HEK293 (cell line): ENCODE measurements around the gene COL1A2.

Experiments used
- CTCF ChIA-PET: fragments of 350-600 bp; formaldehyde crosslinking; extraction: SDS; loops from one replicate; lab custom pipeline; 2021; ENCODE audit warnings: antibody characterized with exemption; lab: Yijun Ruan, JAX
- POLR2A ChIA-PET: fragments of 300-600 bp; formaldehyde crosslinking; extraction: SDS; loops from one replicate; lab custom pipeline; 2020; ENCODE audit warnings: antibody characterized with exemption, inconsistent platforms; lab: Yijun Ruan, JAX
- H3K27ac ChIP-seq: fragments of 200-500 bp; sonication (Bioruptor generic); 2 replicates; pipeline ENCODE4 v1.5.1; 2014; ENCODE audit warnings: low read depth, low read length, control low read depth, inconsistent platforms; ENCODE audit errors: extremely low read depth
- H3K36me3 ChIP-seq, 2 experiments: fragments of 200-500 bp in 1 of 2; sonication (Bioruptor generic) in 1 of 2; 1 replicate in 1 of 2; 2 replicates in 1 of 2; pipeline ENCODE4 v1.5.1; 2014 to 2017; ENCODE audit warnings: inconsistent platforms in 2 of 2, low read length in 2 of 2; ENCODE audit not compliant: control insufficient read depth in 2 of 2, insufficient read depth in 1 of 2
- H3K4me1 ChIP-seq: fragments of 200-500 bp; sonication (Bioruptor generic); 2 replicates; pipeline ENCODE4 v1.5.1; 2014; ENCODE audit warnings: mild to moderate bottlenecking, low read length, inconsistent platforms; ENCODE audit not compliant: control insufficient read depth, insufficient read depth
- H3K4me3 ChIP-seq: 2 replicates; pipeline ENCODE4 v1.5.1; 2011; ENCODE audit warnings: low read depth, mild to moderate bottlenecking, control low read depth, low read length, moderate library complexity
- H3K9me3 ChIP-seq: fragments of 200-500 bp; sonication (Bioruptor generic); 2 replicates; pipeline ENCODE4 v1.5.1; 2014; ENCODE audit warnings: low read depth, low read length, inconsistent platforms; ENCODE audit not compliant: control insufficient read depth, insufficient read depth
- FEZF1 ChIP-seq: fragments of 450-650 bp; formaldehyde crosslinking; IDR thresholded peaks from 2 replicates; pipeline ENCODE4 v1.5.1; 2016; ENCODE audit warnings: missing biosample characterization, missing genetic modification characterization
- GLIS2 ChIP-seq: fragments of 450-650 bp; formaldehyde crosslinking; IDR thresholded peaks from 2 replicates; pipeline ENCODE4 v1.5.1; 2016; ENCODE audit warnings: missing biosample characterization, missing genetic modification characterization
- HOXA7 ChIP-seq: sonication (generic); formaldehyde crosslinking; IDR thresholded peaks from 2 replicates; pipeline ENCODE4 v1.8.1; 2022; ENCODE audit warnings: missing genetic modification reagents, borderline replicate concordance
- PATZ1 ChIP-seq: fragments of 450-650 bp; formaldehyde crosslinking; IDR thresholded peaks from 2 replicates; pipeline ENCODE4 v1.5.1; 2016; ENCODE audit warnings: missing biosample characterization, missing genetic modification characterization
- REPIN1 ChIP-seq: fragments of 450-650 bp; formaldehyde crosslinking; IDR thresholded peaks from 2 replicates; pipeline ENCODE4 v1.5.1; 2017; ENCODE audit warnings: missing biosample characterization, missing genetic modification characterization, low read depth
- SP2 ChIP-seq: fragments of 450-650 bp; formaldehyde crosslinking; IDR thresholded peaks from 2 replicates; pipeline ENCODE4 v1.5.1; 2016; ENCODE audit warnings: missing biosample characterization, missing genetic modification characterization
- YY2 ChIP-seq: fragments of 450-650 bp; formaldehyde crosslinking; IDR thresholded peaks from 2 replicates; pipeline ENCODE4 v1.5.1; 2016; ENCODE audit warnings: missing biosample characterization, missing genetic modification characterization
- ZBTB11 ChIP-seq: fragments of 450-650 bp; formaldehyde crosslinking; conservative IDR thresholded peaks from 2 replicates; pipeline ENCODE4 v1.5.1; 2016; ENCODE audit warnings: low read depth, missing biosample characterization, missing genetic modification characterization
- ZBTB17 ChIP-seq: fragments of 450-650 bp; formaldehyde crosslinking; IDR thresholded peaks from 2 replicates; pipeline ENCODE4 v1.5.1; 2016; ENCODE audit warnings: missing biosample characterization, missing genetic modification characterization
- ZFP37 ChIP-seq: fragments of 450-650 bp; formaldehyde crosslinking; IDR thresholded peaks from 2 replicates; pipeline ENCODE4 v1.5.1; 2016; ENCODE audit warnings: missing biosample characterization, missing genetic modification characterization
- ZNF10 ChIP-seq: fragments of 450-650 bp; formaldehyde crosslinking; IDR thresholded peaks from 2 replicates; pipeline ENCODE4 v1.5.1; 2017; ENCODE audit warnings: missing biosample characterization, missing genetic modification characterization
- ZNF324 ChIP-seq: fragments of 450-650 bp; formaldehyde crosslinking; IDR thresholded peaks from 2 replicates; pipeline ENCODE4 v1.5.1; 2016; ENCODE audit warnings: missing biosample characterization, missing genetic modification characterization
- ZNF37A ChIP-seq: fragments of 450-650 bp; IDR thresholded peaks from 2 replicates; pipeline ENCODE4 v1.5.1; 2018; ENCODE audit warnings: missing biosample characterization, missing genetic modification characterization
- ZNF473 ChIP-seq: fragments of 450-650 bp; formaldehyde crosslinking; IDR thresholded peaks from 2 replicates; pipeline ENCODE4 v1.5.1; 2017; ENCODE audit warnings: missing biosample characterization, missing genetic modification characterization
- ZNF610 ChIP-seq: fragments of 450-650 bp; formaldehyde crosslinking; IDR thresholded peaks from 2 replicates; pipeline ENCODE4 v1.5.1; 2016; ENCODE audit warnings: missing biosample characterization, missing genetic modification characterization, borderline replicate concordance
- ZNF701 ChIP-seq: fragments of 450-650 bp; formaldehyde crosslinking; IDR thresholded peaks from 2 replicates; pipeline ENCODE4 v1.5.1; 2016; ENCODE audit warnings: missing biosample characterization, missing genetic modification characterization
- ZNF76 ChIP-seq: fragments of 450-650 bp; formaldehyde crosslinking; IDR thresholded peaks from 2 replicates; pipeline ENCODE4; 2016; ENCODE audit warnings: low read depth, missing biosample characterization, missing genetic modification characterization, borderline replicate concordance
- ZNF791 ChIP-seq: fragments of 450-650 bp; formaldehyde crosslinking; IDR thresholded peaks from 2 replicates; pipeline ENCODE4 v1.5.1; 2016; ENCODE audit warnings: missing biosample characterization, missing genetic modification characterization
- ZSCAN16 ChIP-seq: fragments of 450-650 bp; formaldehyde crosslinking; IDR thresholded peaks from 2 replicates; pipeline ENCODE4 v1.5.1; 2016; ENCODE audit warnings: missing biosample characterization, missing genetic modification characterization
- TF ChIP-seq, protein P1 (sequence below): fragments of 450-650 bp; formaldehyde crosslinking; IDR thresholded peaks from 2 replicates; pipeline ENCODE4 v1.5.1; 2016; ENCODE audit warnings: missing biosample characterization, missing genetic modification characterization, low read depth
- TF ChIP-seq, protein P2 (sequence below): fragments of 450-650 bp; formaldehyde crosslinking; IDR thresholded peaks from 2 replicates; pipeline ENCODE4 v1.5.1; 2016; ENCODE audit warnings: missing biosample characterization, missing genetic modification characterization

COL1A2 gene

DNA sequence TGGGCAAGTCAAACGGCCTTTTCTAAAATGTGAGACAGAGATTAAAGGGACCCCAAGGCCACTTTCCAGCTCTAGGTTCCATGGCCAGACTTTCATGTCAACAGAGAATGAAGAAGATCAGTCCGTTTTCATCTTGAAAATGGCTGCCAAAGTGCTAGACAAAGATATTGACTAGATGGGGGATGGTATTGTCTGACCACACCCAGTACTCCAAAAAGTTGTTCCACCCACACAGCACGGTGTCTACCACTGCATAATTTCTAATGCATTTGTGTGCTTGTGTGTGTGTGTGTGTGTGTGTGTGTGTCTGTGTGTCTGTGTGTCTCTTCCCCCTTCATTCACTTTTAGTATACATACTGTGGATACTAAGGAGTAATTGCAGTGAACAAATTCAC lies 1.3 kb downstream of the COL1A2 start:
- H3K4me3 ChIP-seq: no peak overlapping the region
- H3K36me3 ChIP-seq: no peaks in the 10 kb centered on the region
- H3K27ac ChIP-seq: no peak overlapping the region
- H3K4me1 ChIP-seq: no peaks in the 10 kb centered on the region
- POLR2A ChIA-PET: interaction anchor here (1.1 kb wide), 1 partner anchor 107 kb away, joined by 3 read pairs; no protein-coding TSS in a partner anchor
- no peaks in the 10 kb centered on the region for H3K9me3 ChIP-seq
- CTCF ChIA-PET: interaction anchor here (0.6 to 3.5 kb wide), 22 partner anchors 8 to 1153 kb away, joined by 3 to 74 read pairs (median 4); no protein-coding TSS in a partner anchor
- no peak for TF ChIP-seq ZNF610

DNA sequence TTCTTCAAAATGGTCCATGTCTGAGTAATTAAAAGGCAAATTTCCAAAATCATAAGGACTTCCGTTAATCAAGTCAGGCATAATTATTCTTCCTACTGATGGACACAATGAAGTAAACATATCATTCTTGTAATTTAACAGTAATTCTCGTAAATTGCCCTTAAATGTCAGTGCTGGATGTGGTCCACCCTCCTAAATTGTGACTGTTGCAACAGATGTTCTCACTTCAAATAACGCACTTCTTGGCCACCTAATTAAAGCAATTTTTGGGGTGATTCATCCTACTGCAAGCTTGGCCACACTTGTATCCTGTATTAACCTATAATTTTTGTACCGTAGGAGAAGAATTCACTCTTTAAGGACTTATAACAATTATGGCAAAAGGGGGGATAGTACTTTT lies 1.9 kb downstream of the COL1A2 start:
- Histone ChIP-seq H3K9me3 (no peaks in the 10 kb centered on the region), H3K4me1 (no peaks in the 10 kb centered on the region), H3K36me3 (no peaks in the 10 kb centered on the region), H3K27ac (no peak overlapping the region)
- POLR2A ChIA-PET: no interaction called here
- CTCF ChIA-PET: interaction anchor here (0.6 to 5.2 kb wide), 7 partner anchors 40 to 1080 kb away, joined by 3 to 74 read pairs (median 17); no protein-coding TSS in a partner anchor
- TF ChIP-seq SP2 (tag by site-specific recombination) (no peak), ZNF37A (tag by site-specific recombination) (no peak), ZNF76 (no peak), PATZ1 (tag by site-specific recombination) (no peak), HOXA7 (CRISPR knock-in tag) (no peak), ZBTB11 (tag by site-specific recombination) (no peak)
- TF ChIP-seq, protein P1, sequence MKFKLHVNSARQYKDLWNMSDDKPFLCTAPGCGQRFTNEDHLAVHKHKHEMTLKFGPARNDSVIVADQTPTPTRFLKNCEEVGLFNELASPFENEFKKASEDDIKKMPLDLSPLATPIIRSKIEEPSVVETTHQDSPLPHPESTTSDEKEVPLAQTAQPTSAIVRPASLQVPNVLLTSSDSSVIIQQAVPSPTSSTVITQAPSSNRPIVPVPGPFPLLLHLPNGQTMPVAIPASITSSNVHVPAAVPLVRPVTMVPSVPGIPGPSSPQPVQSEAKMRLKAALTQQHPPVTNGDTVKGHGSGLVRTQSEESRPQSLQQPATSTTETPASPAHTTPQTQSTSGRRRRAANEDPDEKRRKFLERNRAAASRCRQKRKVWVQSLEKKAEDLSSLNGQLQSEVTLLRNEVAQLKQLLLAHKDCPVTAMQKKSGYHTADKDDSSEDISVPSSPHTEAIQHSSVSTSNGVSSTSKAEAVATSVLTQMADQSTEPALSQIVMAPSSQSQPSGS (tag by site-specific recombination): no peak
- TF ChIP-seq, protein P2, sequence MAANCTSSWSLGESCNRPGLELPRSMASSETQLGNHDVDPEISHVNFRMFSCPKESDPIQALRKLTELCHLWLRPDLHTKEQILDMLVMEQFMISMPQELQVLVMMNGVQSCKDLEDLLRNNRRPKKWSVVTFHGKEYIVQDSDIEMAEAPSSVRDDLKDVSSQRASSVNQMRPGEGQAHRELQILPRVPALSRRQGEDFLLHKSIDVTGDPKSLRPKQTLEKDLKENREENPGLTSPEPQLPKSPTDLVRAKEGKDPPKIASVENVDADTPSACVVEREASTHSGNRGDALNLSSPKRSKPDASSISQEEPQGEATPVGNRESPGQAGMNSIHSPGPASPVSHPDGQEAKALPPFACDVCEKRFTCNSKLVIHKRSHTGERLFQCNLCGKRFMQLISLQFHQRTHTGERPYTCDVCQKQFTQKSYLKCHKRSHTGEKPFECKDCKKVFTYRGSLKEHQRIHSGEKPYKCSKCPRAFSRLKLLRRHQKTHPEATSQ (tag by site-specific recombination): no peak
- TF ChIP-seq, all 188 proteins: peak for 0
- no peak overlapping the region for H3K4me3 ChIP-seq

DNA sequence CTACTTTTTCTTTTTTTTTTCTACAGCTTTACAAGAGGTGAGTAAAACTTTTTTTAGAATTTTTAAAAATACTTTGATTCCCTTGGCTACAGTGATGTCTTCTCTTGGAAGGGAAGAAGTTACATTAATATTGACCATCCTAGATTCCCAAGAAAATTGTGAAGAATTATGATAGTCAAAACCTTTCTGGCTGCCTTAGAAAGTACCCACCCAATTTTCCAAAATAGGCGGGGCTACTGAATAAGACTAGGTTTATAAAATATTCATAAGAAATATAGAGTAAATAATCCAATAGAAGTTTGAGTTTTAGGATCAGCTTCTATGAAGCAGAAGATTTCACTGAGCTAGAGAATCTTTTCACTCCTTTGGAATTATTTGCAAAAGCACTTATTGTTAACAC lies 3.0 kb downstream of the COL1A2 start:
- H3K4me1 ChIP-seq: no peaks in the 10 kb centered on the region
- CTCF ChIA-PET: interaction anchor here (0.6 to 5.2 kb wide), 8 partner anchors 39 to 1925 kb away, joined by 3 to 42 read pairs (median 4); no protein-coding TSS in a partner anchor
- H3K36me3 ChIP-seq: no peaks in the 10 kb centered on the region
- no peak overlapping the region for H3K27ac ChIP-seq
- no peak overlapping the region for H3K4me3 ChIP-seq
- TF ChIP-seq YY2 (no peak), GLIS2 (tag by site-specific recombination) (no peak), ZNF791 (no peak), ZNF473 (tag by site-specific recombination) (no peak), FEZF1 (tag by site-specific recombination) (no peak), REPIN1 (tag by site-specific recombination) (no peak), ZNF10 (no peak), ZNF701 (tag by site-specific recombination) (no peak), ZFP37 (tag by site-specific recombination) (no peak), ZBTB17 (tag by site-specific recombination) (no peak), ZSCAN16 (tag by site-specific recombination) (no peak), ZNF324 (tag by site-specific recombination) (no peak)
- POLR2A ChIA-PET: no interaction called here
- no peaks in the 10 kb centered on the region for H3K9me3 ChIP-seq
